Posterior cingulate gyrus (tissue), 11 donors: ENCODE results near the gene ENHO.

Source experiments
- DNase-seq, 10 donors: peaks; one replicate each; pipeline versions ENCODE4 v3.0.0 to v3.0.0-alpha.2; 2020 to 2021; ENCODE audit warnings: mixed read lengths in 3 of 10
- intact Hi-C: fragments of 100-400 bp; cut with DNase I; formaldehyde crosslinking; loops from one replicate; pipeline ENCODE4 v1.15.1; 2023

Gene ENHO

GRCh38 chr9:34522971-34523797 lies at the start of gene ENHO:
TSS of gene ENHO (minus strand) at chr9:34522990. CDS start at chr9:34521695, 1,295 bp downstream.
- peak; percentile 85 to 99 (median 90) for DNase-seq
- intact Hi-C loops, result loop anchor here (1.0 kb wide), 1 partner anchor 21 kb away; no protein-coding TSS in a partner anchor

GRCh38 chr9:34572092-34572491 lies 49.3 kb upstream of the ENHO start:
- no peak for DNase-seq
- intact Hi-C loops, result no loop called here

- intact Hi-C loops, result no loop called here
- DNase-seq, result no peak
These were observed 48.7 kb upstream of the ENHO start for GRCh38 chr9:34571481-34571810.

- DNase-seq, result peak in 1 of 10 donors; percentile 30
- intact Hi-C loops, result no loop called here
These were observed 48.2 kb upstream of the ENHO start for GRCh38 chr9:34570809-34571480.

GRCh38 chr9:34570376-34570775 lies 47.6 kb upstream of the ENHO start:
- DNase-seq, result no peak
- intact Hi-C loops, result no loop called here

- intact Hi-C loops, result no loop called here
- DNase-seq, result peak in 1 of 10 donors; percentile 47
These were observed 46.0 kb upstream of the ENHO start for GRCh38 chr9:34568774-34569173.

GRCh38 chr9:34568133-34568532 lies 45.3 kb upstream of the ENHO start:
- intact Hi-C loops, result no loop called here
- peak in 1 of 10 donors; percentile 55 for DNase-seq

- intact Hi-C loops, result no loop called here
- DNase-seq, result peak in 2 of 10 donors; percentile 8 to 61
These were observed 44.2 kb upstream of the ENHO start for GRCh38 chr9:34566972-34567371.

- DNase-seq, result peak in 1 of 10 donors; percentile 60
- intact Hi-C loops, result no loop called here
These were observed 43.5 kb upstream of the ENHO start for GRCh38 chr9:34566322-34566721.

GRCh38 chr9:34565856-34566255 lies 43.1 kb upstream of the ENHO start:
- DNase-seq, result no peak
- intact Hi-C loops, result no loop called here

GRCh38 chr9:34564617-34565016 lies 41.8 kb upstream of the ENHO start:
- intact Hi-C loops, result no loop called here
- peak in 1 of 10 donors; percentile 74 for DNase-seq

- intact Hi-C loops, result no loop called here
- DNase-seq, result peak in 2 of 10 donors; percentile 29 to 48
These were observed 40.5 kb upstream of the ENHO start for GRCh38 chr9:34563262-34563661.

- intact Hi-C loops, result no loop called here
- peak in 1 of 10 donors; percentile 32 for DNase-seq
These were observed 39.5 kb upstream of the ENHO start for GRCh38 chr9:34562135-34562745.

GRCh38 chr9:34560599-34561214 lies 37.9 kb upstream of the ENHO start:
- intact Hi-C loops, result no loop called here
- DNase-seq, result peak in 2 of 10 donors; percentile 51 to 64

GRCh38 chr9:34559624-34560455 lies 37.0 kb upstream of the ENHO start:
- intact Hi-C loops, result no loop called here
- peak in 6 of 10 donors; percentile 36 to 91 (median 66) for DNase-seq

- peak in 2 of 10 donors; percentile 33 to 81 for DNase-seq
- intact Hi-C loops, result no loop called here
These were observed 36.3 kb upstream of the ENHO start for GRCh38 chr9:34558919-34559623.

- DNase-seq, result peak in 2 of 10 donors; percentile 3 to 26
- intact Hi-C loops, result no loop called here
These were observed 35.6 kb upstream of the ENHO start for GRCh38 chr9:34558364-34558763.

- intact Hi-C loops, result no loop called here
- peak in 3 of 10 donors; percentile 3 to 76 (median 69) for DNase-seq
These were observed 34.9 kb upstream of the ENHO start for GRCh38 chr9:34557426-34558321.
